SK-N-SH (cell line): ENCODE measurements around the gene GPR180. TPM values are rescaled to one million over a fixed set of nuclear protein-coding genes. Genes with fewer than 3 reads are reported as not detected.

ENCODE experiments used
- CTCF ChIA-PET: fragments of 300-600, 350-600 bp; formaldehyde crosslinking; extraction: SDS; loops from one replicate; lab custom pipeline; 2021; lab: Yijun Ruan, JAX
- POLR2A ChIA-PET: fragments of 350-600 bp; sonication (Branson Sonifier 250); formaldehyde crosslinking; extraction: SDS; loops from one replicate; lab custom pipeline; 2020; ENCODE audit warnings: antibody characterized with exemption, inconsistent platforms; lab: Yijun Ruan, JAX
- DNase-seq: peaks from one replicate; pipeline ENCODE4 v3.0.0; 2012
- H2AFZ ChIP-seq: fragments of 200-600 bp; sonication (generic); 2 replicates; pipeline ENCODE4 v1.8.1; 2016; ENCODE audit warnings: antibody characterized with exemption, mild to moderate bottlenecking, low read depth
- H3F3A ChIP-seq: fragments of 200-600 bp; sonication (generic); replicated peaks from 2 replicates; pipeline ENCODE3; 2016; ENCODE audit warnings: antibody characterized with exemption, mild to moderate bottlenecking; ENCODE audit not compliant: insufficient read depth
- H3K27ac ChIP-seq, 2 experiments: fragments of 200-500 bp in 1 of 2; fragments of 200-600 bp in 1 of 2; sonication (Bioruptor generic) in 1 of 2; sonication (generic), shearing (Covaris generic) in 1 of 2; 2 replicates each; pipeline versions ENCODE4 v1.5.1 to v1.6.1; 2014 to 2016; ENCODE audit warnings: low read depth in 2 of 2, inconsistent platforms in 1 of 2, low read length in 1 of 2, mild to moderate bottlenecking in 1 of 2, mixed read lengths in 1 of 2
- H3K27me3 ChIP-seq: fragments of 200-600 bp; sonication (generic), shearing (Covaris generic); 2 replicates; pipeline ENCODE4 v1.6.1; 2016; ENCODE audit warnings: mixed run types; ENCODE audit not compliant: insufficient read depth
- H3K36me3 ChIP-seq, 2 experiments: fragments of 200-500 bp in 1 of 2; fragments of 200-600 bp in 1 of 2; sonication (Bioruptor generic) in 1 of 2; sonication (generic) in 1 of 2; replicated peaks in 1 of 2; 2 replicates each; pipeline versions ENCODE3 to v1.5.1; 2014 to 2016; ENCODE audit warnings: low read length in 1 of 2, mild to moderate bottlenecking in 1 of 2; ENCODE audit not compliant: insufficient read depth in 2 of 2, control insufficient read depth in 1 of 2
- H3K4me1 ChIP-seq, 2 experiments: fragments of 200-500 bp in 1 of 2; fragments of 200-600 bp in 1 of 2; sonication (Bioruptor generic) in 1 of 2; sonication (generic), shearing (Covaris generic) in 1 of 2; 2 replicates each; pipeline versions ENCODE4 v1.5.1 to v1.6.1; 2014 to 2016; ENCODE audit warnings: low read depth in 1 of 2, low read length in 1 of 2, mixed run types in 1 of 2; ENCODE audit not compliant: insufficient read depth in 2 of 2, control insufficient read depth in 1 of 2
- H3K4me2 ChIP-seq: fragments of 200-600 bp; sonication (generic), shearing (Covaris generic); 2 replicates; pipeline ENCODE4 v1.6.1; 2017; ENCODE audit warnings: mixed run types
- H3K4me3 ChIP-seq, 2 experiments: fragments of 200-500 bp in 1 of 2; fragments of 200-600 bp in 1 of 2; sonication (Bioruptor generic) in 1 of 2; sonication (generic), shearing (Covaris generic) in 1 of 2; 2 replicates each; pipeline versions ENCODE4 v1.5.1 to v1.8.1; 2014 to 2016; ENCODE audit warnings: low read depth in 2 of 2, inconsistent platforms in 1 of 2, low read length in 1 of 2, mild to moderate bottlenecking in 1 of 2, mixed read lengths in 1 of 2, moderate library complexity in 1 of 2
- H3K79me2 ChIP-seq: fragments of 200-600 bp; sonication (generic); 2 replicates; pipeline ENCODE4 v1.8.1; 2017; ENCODE audit warnings: mild to moderate bottlenecking; ENCODE audit not compliant: insufficient read depth
- H3K9ac ChIP-seq: fragments of 200-600 bp; sonication (generic); 2 replicates; pipeline ENCODE4 v1.6.1; 2017; ENCODE audit warnings: mixed run types
- H3K9me2 ChIP-seq: fragments of 200-600 bp; sonication (generic); 2 replicates; pipeline ENCODE4 v1.6.1; 2017; ENCODE audit warnings: mixed run types
- H3K9me3 ChIP-seq: fragments of 200-600 bp; sonication (generic); 2 replicates; pipeline ENCODE4 v1.6.1; 2017; ENCODE audit warnings: mixed run types, mild to moderate bottlenecking, moderate library complexity
- H4K20me1 ChIP-seq: fragments of 200-600 bp; sonication (generic); 2 replicates; pipeline ENCODE4 v1.6.1; 2017; ENCODE audit warnings: mild to moderate bottlenecking, mixed run types; ENCODE audit not compliant: insufficient read depth
- EZH2phosphoT487 ChIP-seq: fragments of 200-600 bp; sonication (generic); IDR thresholded peaks from 2 replicates; pipeline ENCODE4 v1.6.1; 2017; ENCODE audit warnings: low read depth, mixed run types, mild to moderate bottlenecking, antibody characterized with exemption, moderate library complexity, borderline replicate concordance
- GATA2 ChIP-seq: sonication (generic); formaldehyde crosslinking; IDR thresholded peaks from 2 replicates; pipeline ENCODE4 v1.5.0; 2020; ENCODE audit warnings: mild to moderate bottlenecking, missing genetic modification reagents
- POLR2AphosphoS5 ChIP-seq: IDR thresholded peaks from 2 replicates; pipeline ENCODE4 v1.6.1; 2012; ENCODE audit warnings: low read depth, low read length
- RXRA ChIP-seq: IDR thresholded peaks from 2 replicates; pipeline ENCODE4 v1.4.0; 2012; ENCODE audit warnings: low read depth, mild to moderate bottlenecking, borderline replicate concordance
- TEAD4 ChIP-seq: IDR thresholded peaks from 2 replicates; pipeline ENCODE4 v1.4.0; 2012; ENCODE audit warnings: mild to moderate bottlenecking, borderline replicate concordance; ENCODE audit not compliant: insufficient read depth
- WGBS: methylation state at CpG from one replicate; pipeline ENCODE4 v1.1.6; 2017; ENCODE audit warnings: low lambda C conversion rate; 5-methylcytosine and 5-hydroxymethylcytosine counted together
- polyA plus RNA-seq, 3 experiments: library from polyadenylated mRNA; depleted of rRNA; stranded (reverse); fragments of >200 nt; gene quantifications; 2 replicates each; pipeline ENCODE4 v1.2.3, GENCODE V29; 2012
- small RNA-seq, 7 experiments: library from RNA; depleted of rRNA; stranded (forward); fragments of <200 nt; gene quantifications; one replicate each; pipeline ENCODE3, GENCODE V24; 2012

The GPR180 gene
- polyA plus RNA-seq, 1 of the 3 experiments (the other 2 are of a cell fraction): 1.8 TPM

DNA sequence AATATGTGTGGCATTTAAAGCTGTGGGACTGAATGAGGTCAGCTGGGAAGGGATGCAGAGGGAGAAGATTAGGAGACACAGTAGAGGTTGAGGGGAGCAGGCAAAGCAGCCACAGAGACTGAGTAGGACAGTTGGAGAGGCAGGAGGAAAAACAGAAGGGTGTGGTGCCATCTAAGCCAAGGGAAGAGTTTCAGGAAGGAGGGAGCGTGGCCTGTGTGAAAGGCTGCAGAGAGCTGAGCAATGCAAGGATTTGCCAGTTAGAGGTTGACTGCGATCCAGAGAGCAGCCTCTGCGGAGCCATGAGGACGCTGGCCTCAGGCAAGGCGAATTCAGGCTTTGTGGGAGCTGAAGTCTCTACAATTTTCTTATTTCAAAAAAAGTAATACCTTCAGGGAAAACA, 81.8 kb downstream of the GPR180 start:
- POLR2A ChIA-PET: no interaction called here
- TF ChIP-seq RXRA (no peak), EZH2phosphoT487 (no peak), POLR2AphosphoS5 (no peak), TEAD4 (no peak), GATA2 (CRISPR knock-in tag) (no peak)
- Histone ChIP-seq H3K79me2 (no peaks in the 10 kb centered on the region), H2AFZ (no peak overlapping the region), H3K36me3 (no peaks in the 10 kb centered on the region), H3K4me2 (no peak overlapping the region), H3K27ac (no peak overlapping the region), H3K4me1 (no peaks in the 10 kb centered on the region), H4K20me1 (no peaks in the 10 kb centered on the region), H3F3A (no peaks in the 10 kb centered on the region), H3K27me3 (no peaks in the 10 kb centered on the region; the same call in 1 of the 2 replicates), H3K9me3 (no peaks in the 10 kb centered on the region), H3K9ac (no peak overlapping the region), H3K4me3 (no peak overlapping the region), H3K9me2 (no peaks in the 10 kb centered on the region)
- no peak for DNase-seq
- 62% methylated on average over 5 of the region's 5 CpGs for WGBS
- CTCF ChIA-PET: interaction anchor here (4.3 kb wide), 1 partner anchor 9 kb away, joined by 36 read pairs; no protein-coding TSS in a partner anchor

Small RNAs within 50 kb of the gene (small RNA-seq; reads per million reads assigned to genes)
- 0 to 6.8 (median 0.39) reads per million in 7 experiments for gene RNA5SP36

Other genes starting within 250 kb of the GPR180 start
- gene DCT, start 122.2 kb upstream of the GPR180 start, polyA plus RNA-seq (2012; rRNA removed): 0.03 and 0.11 TPM in 2 replicates
- 8.2 and 12.2 TPM in 2 replicates for gene TGDS, start 5.7 kb upstream of the GPR180 start, polyA plus RNA-seq (2012; rRNA removed)
- not detected in 2 replicates for gene SOX21, start 110.7 kb downstream of the GPR180 start, polyA plus RNA-seq (2012; rRNA removed)